ENCODE data around the gene GJB1.

The GJB1 gene

DNA sequence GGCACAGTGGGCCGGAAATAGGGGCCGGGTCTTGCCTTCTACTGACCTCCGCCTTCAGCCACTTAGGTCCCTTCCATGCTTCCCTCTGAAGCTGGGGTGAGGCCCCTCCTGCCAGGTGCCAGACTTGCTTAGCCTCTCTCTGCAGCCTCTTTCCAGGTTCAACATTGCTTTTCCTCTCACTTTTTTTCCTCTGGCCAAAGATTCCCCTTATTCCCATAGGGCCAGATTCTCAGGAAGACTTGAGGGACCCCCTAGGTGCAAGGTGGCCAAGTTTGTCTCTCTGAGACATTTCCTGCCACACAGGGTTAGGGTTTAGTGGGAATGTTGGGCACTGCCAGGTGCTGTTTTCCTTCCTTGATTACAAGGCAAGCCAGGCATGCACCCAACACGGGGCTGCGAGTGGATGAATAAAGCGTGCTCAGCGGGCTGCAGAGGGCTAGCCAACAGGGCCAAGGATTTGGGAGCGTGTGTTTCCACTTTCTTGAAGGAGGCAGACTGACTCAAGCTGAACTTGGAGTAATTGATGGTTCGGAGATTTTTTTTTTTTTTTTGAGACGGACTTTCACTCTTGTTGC is 7.6 kb upstream of the GJB1 start:
- DNase-seq (ENCODE audit: low spot score) = no peak

DNA sequence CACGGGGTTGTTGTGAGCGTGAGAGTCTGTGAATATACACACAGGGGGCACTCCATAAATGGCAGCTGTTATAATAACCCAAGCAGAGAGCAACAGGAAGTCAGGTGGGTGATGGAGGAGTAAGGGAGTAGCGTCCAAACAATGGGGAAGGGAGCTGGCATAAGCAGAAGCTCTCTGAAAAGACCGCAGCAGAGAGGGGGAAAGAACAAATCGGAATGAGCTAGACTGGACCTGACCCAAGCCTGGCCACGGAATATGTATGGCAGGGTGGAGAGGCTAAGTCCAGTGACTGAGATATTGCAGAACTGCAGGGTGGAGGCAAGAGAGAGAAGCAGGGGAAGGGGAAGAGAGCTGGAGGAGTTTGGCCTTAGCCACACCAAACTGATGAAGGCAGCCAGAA is 6.5 kb upstream of the GJB1 start:
- DNase-seq (ENCODE audit: low spot score) = no peak

DNA sequence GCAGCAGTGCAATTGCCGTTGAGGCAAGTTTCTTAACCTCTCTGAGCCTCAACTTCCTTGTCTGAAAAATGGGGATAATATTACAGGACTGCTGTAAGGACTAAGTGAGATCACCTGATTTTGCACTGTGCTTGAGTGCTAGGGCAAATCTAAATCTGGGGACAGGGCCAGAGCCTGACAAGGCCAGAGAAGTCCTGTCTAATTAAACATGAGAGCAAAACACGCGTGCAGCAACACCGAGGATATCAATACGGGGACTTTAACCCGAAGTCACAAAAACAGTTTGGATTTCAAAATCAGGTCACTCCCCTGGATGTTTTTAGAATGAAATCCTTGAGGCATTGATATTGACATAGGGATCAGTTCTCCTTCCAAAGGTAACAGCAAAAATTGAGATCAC is 5.7 kb upstream of the GJB1 start:
- DNase-seq (ENCODE audit: low spot score) = no peak

DNA sequence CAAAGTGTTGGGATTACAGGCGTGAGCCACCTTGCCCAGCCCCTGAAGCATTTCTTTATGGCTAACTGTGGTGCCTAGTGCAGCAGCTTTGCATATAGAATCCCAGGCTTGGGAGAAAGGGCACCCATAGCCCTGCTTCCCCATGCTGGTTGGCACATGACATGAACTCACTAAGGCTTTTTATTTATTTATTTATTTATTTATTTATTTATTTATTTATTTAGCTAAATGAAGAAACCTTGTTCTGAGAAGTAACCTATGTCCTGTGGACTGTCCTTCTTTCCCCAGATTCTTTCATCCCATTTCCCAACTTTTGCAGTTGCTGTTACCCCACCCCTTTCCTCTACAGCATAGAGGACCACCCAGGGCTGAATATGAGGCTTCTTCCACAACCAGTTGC is 1.9 kb upstream of the GJB1 start:
- DNase-seq (ENCODE audit: low spot score) = no peak

DNA sequence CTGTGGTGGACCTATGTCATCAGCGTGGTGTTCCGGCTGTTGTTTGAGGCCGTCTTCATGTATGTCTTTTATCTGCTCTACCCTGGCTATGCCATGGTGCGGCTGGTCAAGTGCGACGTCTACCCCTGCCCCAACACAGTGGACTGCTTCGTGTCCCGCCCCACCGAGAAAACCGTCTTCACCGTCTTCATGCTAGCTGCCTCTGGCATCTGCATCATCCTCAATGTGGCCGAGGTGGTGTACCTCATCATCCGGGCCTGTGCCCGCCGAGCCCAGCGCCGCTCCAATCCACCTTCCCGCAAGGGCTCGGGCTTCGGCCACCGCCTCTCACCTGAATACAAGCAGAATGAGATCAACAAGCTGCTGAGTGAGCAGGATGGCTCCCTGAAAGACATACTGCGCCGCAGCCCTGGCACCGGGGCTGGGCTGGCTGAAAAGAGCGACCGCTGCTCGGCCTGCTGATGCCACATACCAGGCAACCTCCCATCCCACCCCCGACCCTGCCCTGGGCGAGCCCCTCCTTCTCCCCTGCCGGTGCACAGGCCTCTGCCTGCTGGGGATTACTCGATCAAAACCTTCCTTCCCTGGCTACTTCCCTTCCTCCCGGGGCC is 1.2 kb downstream of the GJB1 start:
- DNase-seq (ENCODE audit: low spot score) = peak; percentile 42

DNA sequence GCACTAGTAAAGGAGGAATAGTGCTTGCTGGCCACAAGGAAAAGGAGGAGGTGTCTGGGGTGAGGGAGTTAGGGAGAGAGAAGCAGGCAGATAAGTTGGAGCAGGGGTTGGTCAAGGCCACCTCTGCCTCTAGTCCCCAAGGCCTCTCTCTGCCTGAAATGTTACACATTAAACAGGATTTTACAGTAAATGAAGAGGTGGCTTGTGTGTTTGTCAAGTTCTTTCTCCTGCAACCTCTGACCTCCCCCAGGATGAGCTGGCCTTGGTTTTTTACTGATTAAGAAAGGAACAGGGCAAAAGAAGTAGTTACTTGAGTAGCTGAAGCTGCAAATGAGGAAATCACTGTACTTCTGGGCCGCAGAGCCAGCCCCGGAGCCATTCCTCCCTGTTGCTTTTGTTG is 2.0 kb downstream of the GJB1 start:
- DNase-seq (ENCODE audit: low spot score) = no peak

DNA sequence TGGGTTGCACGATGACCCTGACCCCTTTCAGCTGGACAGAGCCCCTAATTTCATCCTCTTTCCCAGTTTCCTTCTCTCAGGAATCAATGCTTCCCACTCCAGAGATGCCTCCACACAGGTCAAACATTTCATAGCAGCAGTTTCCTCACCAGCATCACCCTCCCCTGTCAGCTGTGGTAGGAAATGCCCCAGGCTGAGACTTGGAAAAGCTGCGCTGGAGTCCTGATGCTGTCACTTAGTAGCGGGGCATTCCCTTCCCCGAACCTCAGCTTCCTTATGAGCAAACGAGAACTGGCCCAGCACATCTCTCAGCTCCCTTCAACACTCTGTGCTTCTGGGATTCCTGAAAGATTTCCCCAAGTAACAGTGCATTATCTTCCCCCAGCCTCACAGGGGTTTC is 2.7 kb downstream of the GJB1 start:
- no peak for DNase-seq (ENCODE audit: low spot score)

DNA sequence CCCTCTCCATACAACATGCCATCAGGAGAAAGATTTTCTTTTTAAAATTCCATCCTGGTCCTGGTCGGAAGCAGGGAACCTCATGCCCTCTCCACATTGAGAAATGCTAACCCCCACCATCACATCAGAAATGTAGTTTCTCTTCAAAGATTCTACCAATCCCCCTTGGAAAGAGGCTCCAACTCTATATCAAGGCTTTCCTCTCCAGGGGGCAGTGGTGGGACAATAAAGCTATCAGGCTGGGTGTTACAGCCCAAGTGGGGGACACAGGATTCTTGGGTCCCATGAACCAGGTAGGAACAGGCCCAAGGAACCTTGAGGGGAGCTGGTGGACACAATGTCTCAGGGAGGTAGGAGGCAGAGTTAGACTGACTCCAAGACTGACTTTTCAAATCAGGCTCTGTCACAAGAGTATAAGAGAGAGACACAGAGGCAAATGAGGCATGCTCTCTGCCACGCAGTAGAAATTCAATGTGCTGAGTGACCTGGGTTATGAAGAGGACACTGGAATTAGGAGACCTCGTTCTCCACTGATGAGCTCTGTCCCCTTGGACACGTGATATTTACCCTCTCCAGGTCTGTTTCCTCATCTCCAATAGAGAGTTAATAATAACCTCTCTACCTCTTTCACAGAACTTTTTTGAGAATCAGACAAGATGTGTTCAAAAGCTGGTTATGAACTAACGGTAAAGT is 4.5 kb downstream of the GJB1 start:
- DNase-seq (ENCODE audit: low spot score) = no peak

DNA sequence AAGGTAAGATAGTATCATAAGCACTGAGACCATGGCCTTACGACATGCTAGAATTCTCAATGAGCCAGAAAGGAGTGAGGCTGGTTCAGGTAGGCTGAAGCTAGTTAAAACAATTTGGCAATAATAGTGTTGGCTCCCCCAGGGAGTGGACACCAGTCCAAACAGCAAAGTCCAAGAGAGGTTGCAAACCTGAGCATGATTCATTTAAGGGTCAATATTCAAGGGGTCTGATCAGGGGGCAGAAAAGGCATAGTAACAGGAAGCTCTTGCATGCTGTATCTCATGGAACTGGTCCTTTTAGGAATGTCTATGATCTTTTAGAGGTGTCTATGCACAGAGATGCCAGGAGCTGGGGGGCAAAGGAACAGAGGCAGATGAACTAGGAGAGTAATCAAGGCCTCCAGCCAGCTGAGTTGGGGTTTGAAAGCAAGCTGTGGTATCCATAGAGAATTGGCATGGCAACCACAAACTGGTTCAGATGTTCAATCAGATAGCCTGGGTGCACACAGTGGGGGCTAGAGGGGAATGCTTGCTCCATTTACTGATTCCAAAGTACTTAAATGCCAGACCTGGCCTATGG is 5.1 kb downstream of the GJB1 start:
- no peak for DNase-seq (ENCODE audit: low spot score)

DNA sequence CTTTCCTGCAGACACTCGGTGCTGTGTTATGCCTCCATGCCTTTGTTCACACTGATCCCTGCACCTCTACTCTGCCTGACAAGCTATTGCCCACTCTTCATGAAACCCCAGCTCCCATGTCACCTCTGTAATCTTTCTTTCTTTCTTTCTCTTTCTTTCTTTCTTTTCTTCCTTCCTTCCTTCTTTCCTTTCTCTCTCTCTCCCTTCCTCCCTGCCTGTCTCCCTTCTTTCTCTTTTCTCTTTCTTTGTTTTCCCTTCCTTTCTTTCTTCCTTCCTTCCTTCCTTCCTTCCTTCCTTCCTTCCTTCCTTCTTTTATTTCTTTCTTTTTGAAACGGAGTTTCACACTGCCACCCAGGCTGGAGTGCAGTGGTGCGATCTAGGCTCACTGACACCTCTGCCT is 12.5 kb downstream of the GJB1 start:
- DNase-seq (ENCODE audit: low spot score) = no peak

DNA sequence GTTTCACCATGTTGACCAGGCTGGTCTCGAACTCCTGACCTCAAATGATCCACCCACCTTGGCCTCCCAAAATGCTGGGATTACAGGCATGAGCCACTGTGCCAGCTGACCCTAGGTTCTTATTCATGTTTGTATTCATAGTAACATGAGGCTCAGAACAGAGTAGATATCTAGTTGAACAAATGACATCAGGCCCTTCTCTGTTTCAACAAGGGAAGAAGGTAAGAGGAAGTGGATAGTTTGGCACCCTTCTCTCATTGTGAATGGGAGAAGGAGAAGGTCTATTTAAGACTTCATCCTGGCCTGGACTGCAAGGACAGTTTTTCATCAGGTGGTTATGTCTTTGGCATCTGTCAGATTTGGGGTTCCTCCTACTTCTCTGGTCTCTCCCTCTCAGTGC is 13.8 kb downstream of the GJB1 start:
- DNase-seq (ENCODE audit: low spot score) = no peak

DNA sequence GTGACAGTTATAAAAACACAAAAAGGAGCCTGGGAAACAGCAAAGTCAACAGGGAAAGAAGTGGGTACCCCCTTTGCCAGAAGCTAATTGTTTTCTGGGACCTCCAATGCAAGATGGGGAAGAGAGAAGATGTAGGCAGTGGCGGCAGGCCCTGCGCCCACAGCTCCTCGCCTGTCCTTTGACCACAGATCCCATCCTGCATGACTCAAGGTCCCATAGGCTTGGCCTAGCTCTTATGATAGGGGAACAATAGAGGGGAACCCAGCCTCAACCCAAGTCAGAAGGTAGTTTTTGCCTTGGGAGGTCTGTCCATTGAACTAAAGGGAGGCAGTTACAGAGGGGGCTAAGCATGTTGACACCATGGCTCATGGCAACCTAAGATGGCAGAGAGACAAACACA is 16.8 kb downstream of the GJB1 start:
- DNase-seq (ENCODE audit: low spot score) = no peak

DNA sequence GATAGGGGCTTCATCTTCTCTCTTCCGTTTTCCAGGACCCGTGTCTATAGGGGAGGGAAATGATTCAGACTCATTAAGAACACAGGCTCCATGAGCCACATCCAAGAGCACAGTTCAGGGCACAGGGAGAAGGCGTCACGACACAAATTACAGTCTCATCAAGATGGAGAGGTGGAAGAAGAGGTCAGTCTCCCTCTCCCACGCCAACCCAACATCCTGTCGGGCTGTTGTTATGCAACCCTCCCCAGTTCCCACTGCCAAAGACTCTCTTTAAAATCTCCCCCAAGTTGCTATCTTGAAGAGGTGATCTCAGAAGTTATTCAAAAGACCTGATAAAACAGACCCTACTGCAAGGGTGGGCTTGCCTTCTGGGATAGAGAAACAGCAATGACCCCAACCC is 18.3 kb downstream of the GJB1 start:
- no peak for DNase-seq (ENCODE audit: low spot score)

DNA sequence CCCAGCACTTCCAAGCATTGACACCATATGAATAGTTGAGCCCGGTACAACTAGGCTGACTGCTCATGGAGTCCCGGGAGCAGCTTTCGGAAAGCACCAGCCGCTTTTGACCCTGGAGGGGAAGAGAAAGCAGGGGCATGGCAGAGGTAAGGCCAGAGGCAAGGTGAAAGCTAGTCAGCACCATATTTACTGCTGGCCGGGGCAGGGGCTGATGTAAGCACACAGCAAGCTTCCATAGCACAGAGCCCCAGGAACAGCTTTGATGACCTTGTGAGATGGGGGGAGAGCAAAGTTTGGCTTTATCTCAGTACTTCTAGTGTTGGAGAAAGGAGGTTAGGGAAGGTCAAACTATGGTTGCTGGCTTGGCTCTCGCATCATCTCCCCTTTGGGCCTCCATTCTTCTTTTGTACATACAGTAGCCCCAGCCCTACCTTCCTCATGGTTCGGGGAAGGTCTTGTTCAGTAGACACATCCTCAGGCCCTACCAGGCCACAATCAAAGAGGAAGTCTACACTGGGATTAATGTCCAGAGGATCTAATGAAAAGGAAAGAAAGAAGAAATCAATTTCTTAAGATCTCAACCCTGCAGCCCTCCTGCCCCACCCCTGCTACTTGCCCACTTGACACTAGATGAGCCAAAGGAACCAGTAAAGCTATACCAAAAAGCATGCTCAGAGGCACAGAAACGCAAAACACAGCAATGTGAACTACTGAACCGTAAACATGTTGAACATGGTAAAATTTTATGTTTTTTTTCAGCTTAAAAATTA is 21.5 kb downstream of the GJB1 start:
- no peak for DNase-seq (ENCODE audit: low spot score)

DNA sequence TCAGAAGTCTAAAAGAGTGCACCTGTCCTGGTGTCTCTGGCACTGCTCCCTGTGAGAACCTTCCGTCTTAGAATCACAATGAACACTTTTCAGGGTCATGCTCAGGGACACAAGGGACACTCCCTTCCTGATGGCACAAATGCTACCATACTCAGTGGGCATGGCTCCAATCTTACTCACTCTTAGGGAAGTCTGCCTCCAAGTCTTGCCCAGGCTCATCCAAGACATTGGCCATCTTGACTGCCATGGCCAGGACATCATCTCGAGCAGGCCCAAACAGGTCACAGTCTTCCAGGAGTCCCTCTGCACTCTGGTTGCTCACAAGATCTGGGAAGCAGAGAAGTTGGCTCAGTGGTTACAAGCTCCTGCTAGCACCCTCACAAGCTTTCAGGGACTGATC is 22.1 kb downstream of the GJB1 start:
- no peak for DNase-seq (ENCODE audit: low spot score)

DNA sequence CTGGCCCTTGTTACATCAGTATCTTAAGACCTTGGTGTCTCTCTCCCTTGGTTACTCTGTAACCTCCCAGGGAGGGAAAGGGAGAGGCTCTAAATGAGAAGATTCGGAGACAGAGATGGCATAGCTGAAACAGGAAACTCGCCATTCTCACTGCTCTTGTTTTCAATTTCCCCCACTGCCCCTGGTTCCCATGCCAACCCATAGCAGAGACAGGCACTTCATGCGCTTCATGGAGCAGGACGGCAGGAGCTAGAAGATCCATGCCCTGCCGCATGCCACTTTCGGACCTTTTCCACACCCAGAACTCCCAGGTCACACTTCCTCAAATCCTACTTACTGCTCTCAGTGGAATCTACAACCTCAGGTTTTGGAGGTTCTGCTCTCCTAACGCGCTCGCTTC is 27.8 kb downstream of the GJB1 start:
- DNase-seq (ENCODE audit: low spot score) = no peak

DNA sequence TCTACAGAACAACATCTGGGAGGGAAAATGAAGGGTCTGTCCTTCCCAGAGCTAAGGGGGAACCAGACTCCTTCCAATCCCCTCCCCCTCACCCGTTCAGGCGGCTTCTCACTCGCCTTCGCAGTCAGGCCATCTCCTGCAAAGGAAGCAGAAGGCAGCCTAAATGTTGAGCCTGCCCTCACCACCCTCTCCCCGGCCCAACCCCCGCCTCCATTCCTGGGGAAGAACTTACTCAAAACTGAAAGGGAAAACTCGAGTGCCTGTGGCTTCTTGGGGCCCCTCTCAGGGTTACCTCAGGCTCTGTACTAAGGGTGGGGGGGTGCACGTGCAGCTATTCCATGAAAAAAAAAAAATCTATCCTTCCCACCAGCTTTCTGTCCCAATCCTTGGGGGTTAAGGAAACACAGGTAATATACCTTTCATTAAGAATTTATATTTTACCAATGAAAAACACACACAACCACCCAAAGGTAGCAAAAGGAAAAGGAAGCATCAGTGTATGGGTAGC is 28.5 kb downstream of the GJB1 start:
- no peak for DNase-seq (ENCODE audit: low spot score)

DNA sequence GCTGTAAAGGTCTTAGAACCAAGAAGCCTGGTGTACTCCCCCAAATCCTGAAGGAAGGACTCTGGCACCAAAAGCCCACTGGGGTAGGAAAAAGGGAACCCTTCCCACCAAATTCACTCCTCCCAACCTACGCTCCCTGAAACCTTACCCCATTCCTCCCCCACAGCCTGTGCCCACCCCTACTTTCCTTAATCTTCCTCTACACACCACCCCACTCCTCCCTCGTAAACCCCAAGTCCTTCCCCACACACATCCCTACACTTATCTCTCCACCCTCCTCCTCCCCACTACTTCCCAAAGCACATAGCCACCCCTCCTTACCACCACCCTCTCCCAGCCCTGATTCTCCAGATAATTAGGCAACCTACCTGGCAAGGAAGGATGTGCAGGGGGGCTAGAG is 29.2 kb downstream of the GJB1 start:
- DNase-seq (ENCODE audit: low spot score) = no peak

DNA sequence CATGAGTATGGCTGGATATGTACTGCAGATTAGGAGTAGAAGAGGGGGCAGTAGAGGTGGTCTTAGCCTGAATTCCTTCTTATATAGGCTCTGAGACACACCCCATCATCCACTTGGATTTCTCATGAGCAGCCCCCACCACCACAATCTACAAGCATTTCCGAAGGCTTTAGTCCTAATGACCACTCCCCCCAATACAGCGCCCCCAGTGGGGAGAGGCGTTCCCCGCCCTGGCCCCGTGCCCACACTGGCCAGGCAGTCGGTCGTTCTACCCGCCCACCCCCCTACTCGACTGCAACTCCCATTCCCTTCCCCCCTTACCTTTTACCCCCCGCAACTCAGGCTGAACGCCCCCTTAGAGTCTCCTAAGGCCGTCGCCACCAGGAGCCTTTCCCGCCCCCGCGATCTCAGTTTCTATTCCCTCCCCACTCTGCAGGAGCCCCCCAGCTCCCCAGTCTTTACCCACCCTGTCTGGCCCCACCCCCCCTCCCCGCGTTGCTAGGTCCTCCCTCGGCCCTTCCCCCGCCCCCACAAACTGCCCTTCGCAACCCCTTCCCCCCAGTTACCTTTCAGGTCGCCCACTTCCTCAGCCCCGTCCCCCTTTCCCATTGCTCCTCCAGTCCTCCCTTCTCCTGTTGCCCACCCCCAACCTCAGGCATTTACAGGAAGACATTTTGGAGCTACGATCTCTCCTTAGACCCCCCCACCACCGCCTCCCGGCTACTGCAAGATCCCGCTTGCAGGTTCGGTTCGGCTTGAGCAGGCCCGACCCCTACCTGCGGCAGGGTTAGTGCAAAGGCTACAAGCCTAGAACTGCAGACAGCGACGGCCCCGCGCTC is 30.4 kb downstream of the GJB1 start:
- DNase-seq (ENCODE audit: low spot score) = peak; percentile 72

DNA sequence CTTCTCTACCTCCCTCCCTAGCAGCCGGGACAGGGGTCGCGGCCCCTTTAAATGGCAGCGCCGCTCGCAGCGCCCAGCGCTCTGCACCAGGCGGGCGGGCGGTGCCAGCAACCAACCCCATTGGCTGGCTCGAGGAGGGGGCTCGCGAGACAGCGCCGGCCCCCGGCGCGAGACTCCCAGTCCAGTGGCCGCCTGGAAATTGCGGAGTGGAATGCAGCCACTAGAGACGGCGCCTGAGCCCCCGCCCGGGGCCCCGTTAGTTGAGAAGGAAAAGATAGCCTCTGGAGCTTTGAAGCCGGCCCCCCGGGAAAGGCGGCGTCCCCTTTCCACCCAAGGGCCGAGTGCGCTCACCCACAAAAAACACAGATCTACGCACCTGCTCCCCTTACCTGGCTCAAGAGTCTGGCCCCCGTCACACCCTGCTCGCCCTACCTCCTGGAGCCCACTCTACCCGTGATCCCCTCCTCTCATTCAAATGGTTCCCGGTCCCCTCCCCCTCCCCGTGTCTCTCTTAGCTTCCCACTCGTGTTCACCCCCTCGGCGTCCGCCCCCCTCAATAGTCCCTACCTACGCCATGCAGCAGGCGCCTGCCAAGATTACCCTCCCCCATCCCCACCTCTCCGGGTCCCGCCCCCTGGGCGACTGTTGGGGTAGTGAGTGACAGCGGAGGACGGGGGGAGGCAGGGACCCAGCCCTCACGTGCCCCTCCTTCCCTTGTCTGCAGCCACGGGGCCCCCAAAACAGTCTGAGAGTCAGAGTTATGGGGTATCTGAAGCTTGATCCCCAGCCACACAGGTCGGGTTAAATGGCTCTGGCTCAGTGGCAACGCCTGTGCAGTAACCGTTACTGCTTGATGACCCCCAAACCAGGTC is 31.3 kb downstream of the GJB1 start, which contains the start of gene ZMYM3:
Gene ZMYM3 (minus strand): TSS at position 49 of the 872 bp plus-strand sequence. CDS start 885 bp downstream, outside the sequence.
- DNase-seq (ENCODE audit: low spot score) = peak; percentile 89
